ENCODE results near the gene EEPD1. TPM values are rescaled to one million over a fixed set of nuclear protein-coding genes. Genes with fewer than 3 reads are reported as not detected.

The EEPD1 gene
- total and polyA plus RNA-seq, 5 donors from 2014 or later: 9.2 to 24.4 (median 11.1) TPM

DNA sequence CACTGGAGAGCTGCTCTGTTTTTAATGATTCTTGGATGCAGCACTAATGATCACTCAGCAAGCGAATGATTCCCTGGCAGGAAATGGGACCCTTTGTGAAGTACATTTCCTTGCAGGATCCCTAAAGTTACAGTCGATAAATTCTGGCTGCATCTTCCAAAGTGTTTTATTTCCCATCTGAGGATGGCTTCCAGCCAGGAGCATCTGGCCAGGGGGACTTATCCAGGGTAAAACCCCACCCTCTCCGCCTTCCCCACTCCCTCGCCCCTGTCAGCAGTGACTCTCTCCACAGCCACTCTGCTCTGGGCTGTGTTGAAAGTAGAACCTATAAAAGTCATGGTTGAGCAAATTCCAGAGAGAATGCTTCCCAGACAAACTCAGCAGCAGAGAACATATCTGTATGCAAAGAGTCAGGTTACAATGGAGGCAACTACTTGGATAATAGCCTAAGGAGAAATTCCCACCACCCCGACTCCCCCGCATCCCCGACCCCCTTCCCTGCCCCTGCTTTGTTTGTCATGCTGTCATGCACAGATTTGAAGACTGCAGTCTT, 125.6 kb downstream of the EEPD1 start:
- H3K9me3 ChIP-seq (ENCODE audit: control insufficient read depth in 2 of 2, low read length in 2 of 2): no peaks in the 10 kb centered on the region
- no peaks in the 10 kb centered on the region for H3K36me3 Mint-ChIP-seq

DNA sequence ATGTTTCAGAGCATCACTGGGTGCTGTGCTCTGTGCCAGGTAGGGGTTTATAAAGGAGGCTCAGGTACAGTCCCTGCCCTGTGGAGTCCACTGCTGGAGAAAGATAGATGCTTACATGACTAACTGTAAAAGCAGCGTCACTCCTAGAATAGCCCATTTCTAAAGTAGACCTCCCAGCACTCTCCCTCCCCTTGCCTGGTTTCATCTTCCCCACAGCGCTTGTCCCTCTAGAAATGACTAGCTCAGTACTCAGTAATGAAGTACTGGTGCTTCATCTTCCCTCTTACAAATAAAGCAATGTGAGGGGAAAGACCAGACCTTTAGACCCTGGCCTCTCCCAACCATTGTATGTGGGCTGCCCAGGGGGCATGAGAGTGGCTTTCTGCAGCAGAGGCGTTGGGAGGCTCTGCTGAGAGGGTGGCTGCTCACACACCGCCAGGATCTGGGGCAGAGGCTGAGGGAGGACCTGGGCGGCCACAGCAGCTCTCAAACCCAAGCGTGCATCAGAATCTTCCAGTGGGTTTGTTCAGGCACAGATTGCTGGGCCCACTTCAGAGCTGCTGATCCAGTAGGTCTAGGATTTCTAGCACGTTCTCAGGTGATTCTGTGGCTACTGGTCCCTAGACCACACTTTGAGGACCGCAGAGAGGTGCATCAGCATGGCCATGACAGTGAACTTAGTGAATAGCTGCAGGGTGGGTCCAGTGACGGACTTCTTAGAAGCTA, 126.3 kb downstream of the EEPD1 start:
- no peaks in the 10 kb centered on the region for H3K36me3 Mint-ChIP-seq
- Histone ChIP-seq H3K27me3 (ENCODE audit: control insufficient read depth, insufficient read depth, low read length) (no peaks in the 10 kb centered on the region), H3K4me3 (ENCODE audit: low read depth, low read length) (no peak overlapping the region), H3K27ac (ENCODE audit: insufficient read depth, low read length, poor library complexity, severe bottlenecking) (no peak overlapping the region), H3K36me3 (ENCODE audit: control insufficient read depth, insufficient read depth, low read length) (no peaks in the 10 kb centered on the region), H3K9me3 (ENCODE audit: control insufficient read depth in 2 of 2, low read length in 2 of 2) (no peaks in the 10 kb centered on the region), H3K4me1 (ENCODE audit: control insufficient read depth, insufficient read depth, low read length, poor library complexity, severe bottlenecking) (peaks cover 8% of the 10 kb centered on the region)
- ATAC-seq (ENCODE audit: low read depth in 2 of 2) (no peak), DNase-seq (no peak)
- no peak overlapping the region for H3K4me3 Mint-ChIP-seq
- peak overlapping the region in 2 of 3 donors; percentile 22 to 42 for H3K27ac Mint-ChIP-seq
- H3K9me3 Mint-ChIP-seq: no peaks in the 10 kb centered on the region
- no peaks in the 10 kb centered on the region for H3K27me3 Mint-ChIP-seq
- H3K4me1 Mint-ChIP-seq: peaks cover 0 to 22% (median 9%) of the 10 kb centered on the region in 4 donors

More for the DNA sequence above, 125.6 kb downstream of the EEPD1 start:
- DNase-seq: no peak
- no peak overlapping the region for H3K4me3 ChIP-seq (ENCODE audit: low read depth, low read length)
- H3K27me3 ChIP-seq (ENCODE audit: control insufficient read depth, insufficient read depth, low read length): no peaks in the 10 kb centered on the region
- Mint-ChIP-seq H3K4me1 (peaks cover 0 to 17% (median 7%) of the 10 kb centered on the region in 4 donors), H3K9me3 (peaks cover 0 to 1% (median 0%) of the 10 kb centered on the region in 7 donors), H3K4me3 (no peak overlapping the region), H3K27ac (no peak overlapping the region), H3K27me3 (no peaks in the 10 kb centered on the region)
- no peaks in the 10 kb centered on the region for H3K36me3 ChIP-seq (ENCODE audit: control insufficient read depth, insufficient read depth, low read length)
- H3K4me1 ChIP-seq (ENCODE audit: control insufficient read depth, insufficient read depth, low read length, poor library complexity, severe bottlenecking): peaks cover 8% of the 10 kb centered on the region
- no peak overlapping the region for H3K27ac ChIP-seq (ENCODE audit: insufficient read depth, low read length, poor library complexity, severe bottlenecking)
- no peak for ATAC-seq (ENCODE audit: low read depth in 2 of 2)

DNA sequence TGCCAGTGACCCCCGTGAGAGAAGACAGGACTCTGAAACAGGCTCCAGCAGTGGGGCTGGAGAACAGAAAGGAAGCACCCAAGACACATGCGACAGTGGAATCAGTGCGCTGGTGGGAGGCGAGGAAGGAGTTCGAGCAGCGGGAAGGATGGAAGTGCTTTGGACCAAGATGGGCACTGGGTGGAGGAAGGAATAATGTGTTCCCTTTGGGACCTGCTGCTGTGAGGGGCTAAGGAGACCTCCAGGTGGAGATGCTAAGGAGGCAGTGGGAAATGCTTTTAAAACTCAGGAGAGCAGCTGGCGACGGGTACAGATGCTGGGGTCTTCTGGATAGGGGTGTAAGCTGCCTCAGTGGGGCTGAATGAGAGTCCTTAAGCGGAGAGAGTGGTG, 126.9 kb downstream of the EEPD1 start:
- Mint-ChIP-seq H3K36me3 (no peaks in the 10 kb centered on the region), H3K4me1 (peaks cover 0 to 27% (median 10%) of the 10 kb centered on the region in 4 donors), H3K4me3 (peak overlapping the region in 1 of 4 donors; percentile 22), H3K9me3 (no peaks in the 10 kb centered on the region), H3K27ac (peak overlapping the region in 1 of 3 donors; percentile 74), H3K27me3 (no peaks in the 10 kb centered on the region)
- Histone ChIP-seq H3K27me3 (ENCODE audit: control insufficient read depth, insufficient read depth, low read length) (no peaks in the 10 kb centered on the region), H3K27ac (ENCODE audit: insufficient read depth, low read length, poor library complexity, severe bottlenecking) (no peak overlapping the region), H3K4me3 (ENCODE audit: low read depth, low read length) (no peak overlapping the region), H3K9me3 (ENCODE audit: control insufficient read depth in 2 of 2, low read length in 2 of 2) (no peaks in the 10 kb centered on the region), H3K4me1 (ENCODE audit: control insufficient read depth, insufficient read depth, low read length, poor library complexity, severe bottlenecking) (peaks cover 8% of the 10 kb centered on the region), H3K36me3 (ENCODE audit: control insufficient read depth, insufficient read depth, low read length) (no peaks in the 10 kb centered on the region)
- ATAC-seq (ENCODE audit: low read depth in 2 of 2) (no peak), DNase-seq (no peak)

DNA sequence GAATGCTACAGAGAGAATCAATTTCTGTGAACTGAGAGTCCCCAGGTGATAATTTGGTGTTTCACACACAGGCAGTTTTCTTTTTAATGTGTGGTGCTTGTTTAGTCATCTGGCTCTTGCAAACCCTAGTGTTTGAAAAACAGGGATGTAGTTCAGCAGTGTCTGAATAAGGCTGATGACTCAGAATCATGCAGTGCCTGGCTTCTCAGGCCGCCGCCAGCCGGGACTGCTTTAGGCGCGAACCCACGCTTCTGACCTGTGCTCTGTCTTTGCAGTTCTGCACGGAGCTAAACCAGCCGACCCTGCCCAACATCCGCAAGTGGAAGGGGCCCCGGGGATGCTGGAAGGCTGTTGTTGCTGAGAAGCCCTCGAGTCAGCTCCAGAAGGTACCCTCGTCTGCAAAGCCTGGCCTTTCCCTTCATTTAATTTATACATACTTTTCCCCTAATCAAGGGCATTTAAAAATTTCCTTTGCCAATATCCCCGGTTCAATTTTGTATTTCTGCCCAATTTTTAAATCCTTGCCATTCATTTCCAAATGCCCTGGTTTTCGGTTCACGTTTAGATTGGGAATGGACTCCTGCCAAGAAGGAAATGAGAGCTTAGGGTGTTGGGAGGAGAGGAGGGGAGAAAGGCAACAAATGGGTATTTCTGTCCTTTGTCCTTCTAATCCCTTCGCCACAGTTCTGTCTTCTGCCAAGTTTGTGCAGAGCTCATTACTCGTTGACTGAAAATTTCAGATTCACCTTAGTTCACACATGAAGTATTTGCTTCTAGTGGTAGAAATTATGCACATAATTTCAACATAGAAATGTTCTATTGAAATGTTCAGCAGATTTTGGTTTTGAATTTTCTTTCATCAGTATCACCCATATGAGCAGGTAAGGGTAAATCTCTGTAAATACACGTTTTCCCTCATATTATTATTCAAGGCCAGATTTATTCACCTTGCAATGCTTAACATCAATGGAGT, 128.1 kb downstream of the EEPD1 start:
- no peak overlapping the region for H3K4me3 Mint-ChIP-seq
- peak overlapping the region in 1 of 3 donors; percentile 57 for H3K27ac Mint-ChIP-seq
- H3K9me3 Mint-ChIP-seq: no peaks in the 10 kb centered on the region

DNA sequence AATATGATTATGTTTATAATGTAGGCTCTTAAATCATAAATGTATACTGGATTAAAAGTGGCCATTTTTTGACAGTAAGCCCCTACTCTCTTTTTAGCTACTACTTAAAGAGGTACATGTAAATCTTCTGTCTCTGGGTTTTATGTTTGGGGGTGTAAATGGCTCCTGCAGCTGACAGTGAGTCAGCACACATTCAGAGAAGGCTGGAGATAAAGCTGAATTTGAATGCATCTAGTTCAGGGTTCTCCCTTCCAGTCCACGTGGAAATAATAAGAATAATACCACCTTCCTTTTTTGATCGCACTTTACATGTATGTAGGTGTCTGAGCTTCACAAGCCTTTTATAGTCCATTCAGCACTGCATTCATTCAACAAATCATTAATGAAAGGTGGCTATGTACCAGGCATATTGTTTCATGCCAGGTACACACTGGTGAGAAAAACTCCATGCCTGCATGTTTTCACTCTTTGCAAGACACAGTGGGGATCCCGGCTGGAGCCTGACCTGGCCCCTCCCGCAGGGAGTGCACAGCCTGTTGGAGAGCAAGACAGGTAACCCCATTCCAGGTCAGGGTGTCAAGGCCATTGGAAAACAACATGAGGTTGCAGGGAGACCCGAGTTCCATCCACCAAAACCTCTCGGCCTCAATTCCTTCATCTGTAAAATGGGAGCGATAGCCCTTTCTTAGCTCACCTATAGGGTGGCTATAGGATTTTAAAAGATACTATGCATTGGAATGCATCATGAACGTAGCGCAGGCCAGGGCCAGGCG, 129.1 kb downstream of the EEPD1 start:
- no peak overlapping the region for H3K27ac Mint-ChIP-seq
- Histone ChIP-seq H3K27ac (ENCODE audit: insufficient read depth, low read length, poor library complexity, severe bottlenecking) (no peak overlapping the region), H3K36me3 (ENCODE audit: control insufficient read depth, insufficient read depth, low read length) (no peaks in the 10 kb centered on the region), H3K4me3 (ENCODE audit: low read depth, low read length) (no peak overlapping the region), H3K27me3 (ENCODE audit: control insufficient read depth, insufficient read depth, low read length) (no peaks in the 10 kb centered on the region), H3K4me1 (ENCODE audit: control insufficient read depth, insufficient read depth, low read length, poor library complexity, severe bottlenecking) (peaks cover 29% of the 10 kb centered on the region), H3K9me3 (ENCODE audit: control insufficient read depth in 2 of 2, low read length in 2 of 2) (no peaks in the 10 kb centered on the region)
- ATAC-seq (ENCODE audit: low read depth in 2 of 2): no peak
- H3K27me3 Mint-ChIP-seq: no peaks in the 10 kb centered on the region
- peaks cover 4 to 47% (median 20%) of the 10 kb centered on the region in 4 donors for H3K4me1 Mint-ChIP-seq
- no peak for DNase-seq
- H3K9me3 Mint-ChIP-seq: no peaks in the 10 kb centered on the region
- H3K4me3 Mint-ChIP-seq: peak overlapping the region in 1 of 4 donors; percentile 25
- H3K36me3 Mint-ChIP-seq: no peaks in the 10 kb centered on the region

More for the DNA sequence above, 128.1 kb downstream of the EEPD1 start:
- no peaks in the 10 kb centered on the region for H3K27me3 Mint-ChIP-seq
- no peak overlapping the region for H3K4me3 ChIP-seq (ENCODE audit: low read depth, low read length)
- H3K27ac ChIP-seq (ENCODE audit: insufficient read depth, low read length, poor library complexity, severe bottlenecking): no peak overlapping the region
- peak in 1 of 2 donors; percentile 20 for ATAC-seq (ENCODE audit: low read depth in 2 of 2)
- peaks cover 0 to 40% (median 14%) of the 10 kb centered on the region in 4 donors for H3K4me1 Mint-ChIP-seq
- no peak for DNase-seq
- no peaks in the 10 kb centered on the region for H3K9me3 ChIP-seq (ENCODE audit: control insufficient read depth in 2 of 2, low read length in 2 of 2)
- no peaks in the 10 kb centered on the region for H3K27me3 ChIP-seq (ENCODE audit: control insufficient read depth, insufficient read depth, low read length)
- no peaks in the 10 kb centered on the region for H3K36me3 ChIP-seq (ENCODE audit: control insufficient read depth, insufficient read depth, low read length)
- no peaks in the 10 kb centered on the region for H3K36me3 Mint-ChIP-seq
- peaks cover 19% of the 10 kb centered on the region for H3K4me1 ChIP-seq (ENCODE audit: control insufficient read depth, insufficient read depth, low read length, poor library complexity, severe bottlenecking)

DNA sequence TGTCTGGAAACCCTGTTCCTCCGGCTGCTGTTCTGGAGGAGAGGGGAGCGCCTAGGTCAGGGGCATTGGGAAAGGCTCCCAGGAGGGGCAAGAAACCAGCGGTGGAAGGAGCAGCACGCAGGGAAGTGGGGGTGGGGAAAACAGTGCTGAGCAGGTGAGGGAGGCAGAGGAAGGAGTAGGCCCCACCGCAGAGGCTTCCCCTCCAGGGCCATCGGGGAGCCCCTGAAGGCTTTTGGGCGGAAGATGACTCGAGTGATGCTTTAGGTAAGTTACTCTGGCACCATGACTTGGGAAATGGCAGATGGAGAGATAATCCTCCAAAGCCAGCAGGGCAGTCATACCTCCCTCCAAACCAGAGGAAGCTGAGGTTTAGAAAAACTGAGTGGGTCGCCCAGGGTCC, 130.1 kb downstream of the EEPD1 start:
- Histone ChIP-seq H3K27me3 (ENCODE audit: control insufficient read depth, insufficient read depth, low read length) (no peaks in the 10 kb centered on the region), H3K4me1 (ENCODE audit: control insufficient read depth, insufficient read depth, low read length, poor library complexity, severe bottlenecking) (peaks cover 39% of the 10 kb centered on the region), H3K4me3 (ENCODE audit: low read depth, low read length) (no peak overlapping the region), H3K27ac (ENCODE audit: insufficient read depth, low read length, poor library complexity, severe bottlenecking) (no peak overlapping the region), H3K9me3 (ENCODE audit: control insufficient read depth in 2 of 2, low read length in 2 of 2) (no peaks in the 10 kb centered on the region), H3K36me3 (ENCODE audit: control insufficient read depth, insufficient read depth, low read length) (no peaks in the 10 kb centered on the region)
- H3K36me3 Mint-ChIP-seq: no peaks in the 10 kb centered on the region
- no peak for DNase-seq
- no peaks in the 10 kb centered on the region for H3K9me3 Mint-ChIP-seq
- peak overlapping the region in 1 of 4 donors; percentile 16 for H3K4me3 Mint-ChIP-seq
- ATAC-seq (ENCODE audit: low read depth in 2 of 2): no peak
- peak overlapping the region; percentile 35 to 69 (median 51) for H3K27ac Mint-ChIP-seq
- no peaks in the 10 kb centered on the region for H3K27me3 Mint-ChIP-seq
- peaks cover 4 to 58% (median 31%) of the 10 kb centered on the region in 4 donors for H3K4me1 Mint-ChIP-seq

DNA sequence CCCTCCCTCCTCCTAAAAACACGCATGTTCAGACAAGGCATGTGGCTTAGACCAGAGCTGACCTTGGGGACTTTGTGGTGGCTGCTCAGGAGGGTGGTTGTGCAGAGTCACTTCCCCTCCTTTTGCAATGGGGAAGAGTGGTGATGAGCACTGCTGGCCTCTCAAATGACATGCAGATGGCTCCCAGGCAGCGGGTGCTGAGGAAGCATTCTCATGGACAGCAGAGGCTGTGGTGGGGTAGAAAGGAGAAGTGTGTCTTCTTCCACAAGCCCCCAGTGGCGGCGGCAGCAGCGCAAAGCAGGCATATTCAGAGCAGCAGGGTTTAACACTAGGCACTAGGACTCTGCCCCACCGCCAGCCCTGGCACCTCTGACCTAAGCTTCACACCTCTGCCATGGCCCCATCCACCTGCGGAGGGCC, 130.7 kb downstream of the EEPD1 start:
- peaks cover 45% of the 10 kb centered on the region for H3K4me1 ChIP-seq (ENCODE audit: control insufficient read depth, insufficient read depth, low read length, poor library complexity, severe bottlenecking)
- Mint-ChIP-seq H3K4me3 (peak overlapping the region in 1 of 4 donors; percentile 16), H3K4me1 (peaks cover 4 to 62% (median 33%) of the 10 kb centered on the region in 4 donors), H3K9me3 (no peaks in the 10 kb centered on the region), H3K27me3 (no peaks in the 10 kb centered on the region), H3K27ac (peak overlapping the region; percentile 31 to 93 (median 38)), H3K36me3 (no peaks in the 10 kb centered on the region)
- ATAC-seq (ENCODE audit: low read depth in 2 of 2) (peak; percentile 25 to 37), DNase-seq (no peak)
- no peaks in the 10 kb centered on the region for H3K9me3 ChIP-seq (ENCODE audit: control insufficient read depth in 2 of 2, low read length in 2 of 2)
- H3K36me3 ChIP-seq (ENCODE audit: control insufficient read depth, insufficient read depth, low read length): no peaks in the 10 kb centered on the region
- H3K27ac ChIP-seq (ENCODE audit: insufficient read depth, low read length, poor library complexity, severe bottlenecking): no peak overlapping the region
- H3K27me3 ChIP-seq (ENCODE audit: control insufficient read depth, insufficient read depth, low read length): no peaks in the 10 kb centered on the region
- H3K4me3 ChIP-seq (ENCODE audit: low read depth, low read length): no peak overlapping the region
